Keratinocyte (primary cell): Measurements from ENCODE around the gene PRRX1.

ENCODE experiments used
- CTCF ChIP-seq, 3 experiments: IDR thresholded peaks in 1 of 3; conservative IDR thresholded peaks in 1 of 3; optimal IDR thresholded peaks in 1 of 3; 2 replicates in 2 of 3; 3 replicates in 1 of 3; pipeline versions ENCODE3 to v1.5.1; 2011; ENCODE audit warnings: low read length in 3 of 3, mild to moderate bottlenecking in 3 of 3, moderate library complexity in 2 of 3, control low read depth in 1 of 3, inconsistent platforms in 1 of 3; ENCODE audit not compliant: insufficient read depth in 2 of 3; ENCODE audit errors: extremely low read depth in 1 of 3
- EZH2 ChIP-seq: IDR thresholded peaks from one replicate; pipeline ENCODE4 v1.6.1; 2012; ENCODE audit warnings: inconsistent platforms, mild to moderate bottlenecking, low read length, moderate library complexity

GRCh38 chr1:170668209-170669106 is 4.5 kb downstream of the PRRX1 start:
- TF ChIP-seq CTCF (optimal IDR thresholded peaks at IDR 0.05 in 1 of 3, IDR thresholded peaks at IDR 0.05 in 1 of 3, conservative IDR thresholded peaks at IDR 0.05 in 1 of 3; ENCODE audit: extremely low read depth in 1 of 3, insufficient read depth in 2 of 3, low read length in 3 of 3) (no peak), EZH2 (no peak)
